Measurements from ENCODE around the gene MORN1.

- TF ChIP-seq, protein P1, sequence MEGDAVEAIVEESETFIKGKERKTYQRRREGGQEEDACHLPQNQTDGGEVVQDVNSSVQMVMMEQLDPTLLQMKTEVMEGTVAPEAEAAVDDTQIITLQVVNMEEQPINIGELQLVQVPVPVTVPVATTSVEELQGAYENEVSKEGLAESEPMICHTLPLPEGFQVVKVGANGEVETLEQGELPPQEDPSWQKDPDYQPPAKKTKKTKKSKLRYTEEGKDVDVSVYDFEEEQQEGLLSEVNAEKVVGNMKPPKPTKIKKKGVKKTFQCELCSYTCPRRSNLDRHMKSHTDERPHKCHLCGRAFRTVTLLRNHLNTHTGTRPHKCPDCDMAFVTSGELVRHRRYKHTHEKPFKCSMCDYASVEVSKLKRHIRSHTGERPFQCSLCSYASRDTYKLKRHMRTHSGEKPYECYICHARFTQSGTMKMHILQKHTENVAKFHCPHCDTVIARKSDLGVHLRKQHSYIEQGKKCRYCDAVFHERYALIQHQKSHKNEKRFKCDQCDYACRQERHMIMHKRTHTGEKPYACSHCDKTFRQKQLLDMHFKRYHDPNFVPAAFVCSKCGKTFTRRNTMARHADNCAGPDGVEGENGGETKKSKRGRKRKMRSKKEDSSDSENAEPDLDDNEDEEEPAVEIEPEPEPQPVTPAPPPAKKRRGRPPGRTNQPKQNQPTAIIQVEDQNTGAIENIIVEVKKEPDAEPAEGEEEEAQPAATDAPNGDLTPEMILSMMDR (IDR thresholded peaks at IDR 0.05) = no peak
- TF ChIP-seq POLR2A (IDR thresholded peaks at IDR 0.05) = no peak
These were observed 12.2 kb downstream of the MORN1 start for GRCh38 chr1:2378956-2379732.
